Esophagus muscularis mucosa (tissue), 4 donors: ENCODE measurements around the gene CAMK2A.

ENCODE experiments used
- CTCF ChIP-seq, 3 experiments: fragments of 200-600 bp in 2 of 3; fragments of 450-650 bp in 1 of 3; sonication (generic) in 2 of 3; IDR thresholded peaks; one replicate each; pipeline ENCODE4 v1.5.1; 2017 to 2019; ENCODE audit warnings: antibody characterized with exemption in 3 of 3, mild to moderate bottlenecking in 2 of 3, moderate library complexity in 1 of 3
- EP300 ChIP-seq: sonication (generic); formaldehyde crosslinking; IDR thresholded peaks from one replicate; pipeline ENCODE4 v1.6.1; 2017; ENCODE audit warnings: antibody characterized with exemption
- POLR2A ChIP-seq: fragments of 450-650 bp; IDR thresholded peaks from one replicate; pipeline ENCODE4 v1.6.1; 2017; ENCODE audit warnings: antibody characterized with exemption, moderate library complexity, mild to moderate bottlenecking, low read depth
- POLR2AphosphoS5 ChIP-seq, 2 donors: sonication (generic); formaldehyde crosslinking; IDR thresholded peaks; one replicate each; pipeline ENCODE4 v1.6.1; 2017; ENCODE audit warnings: antibody characterized with exemption in 2 of 2

- TF ChIP-seq POLR2A (no peak), CTCF (IDR thresholded peaks at IDR 0.05) (no peak), POLR2AphosphoS5 (IDR thresholded peaks at IDR 0.05) (no peak), EP300 (no peak)
These were observed 106.1 kb downstream of the CAMK2A start for GRCh38 chr5:150183436-150183835.
